H1 (cell line): ENCODE measurements around the gene ITPR1. TPM values are rescaled to one million over a fixed set of nuclear protein-coding genes. Genes with fewer than 3 reads are reported as not detected.

ENCODE experiments used
- CTCF ChIA-PET: fragments of 300-600 bp; sonication (Branson Sonifier 250); formaldehyde crosslinking; loops from one replicate; lab custom pipeline; 2021; ENCODE audit not compliant: partially characterized antibody; lab: Charles Lee
- POLR2A ChIA-PET: fragments of 300-600 bp; sonication (Branson Sonifier 250); formaldehyde crosslinking; loops from one replicate; lab custom pipeline; 2021; ENCODE audit warnings: inconsistent platforms; ENCODE audit not compliant: partially characterized antibody; lab: Charles Lee
- DNase-seq, 2 experiments: peaks; one replicate each; pipeline versions ENCODE4 v3.0.0 to v3.0.0-alpha.2; 2010 to 2022; ENCODE audit warnings: low spot score in 2 of 2, low read depth in 1 of 2, mixed read lengths in 1 of 2
- FAIRE-seq: peaks from 2 replicates; lab custom pipeline; 2011; peaks lifted over from hg19 to GRCh38; lab: Jason Lieb, UNC
- H2AFZ ChIP-seq: 2 replicates; pipeline ENCODE4 v1.8.1; 2012; ENCODE audit warnings: low read length, inconsistent platforms
- H2AK5ac ChIP-seq: 2 replicates; pipeline ENCODE4 v1.6.1; 2013; ENCODE audit warnings: low read depth, low read length
- H2BK120ac ChIP-seq: replicated peaks from 2 replicates; pipeline ENCODE3; 2013; ENCODE audit warnings: low read depth, low read length, inconsistent platforms
- H2BK12ac ChIP-seq: 2 replicates; pipeline ENCODE4 v1.6.1; 2013; ENCODE audit warnings: low read depth, low read length
- H2BK15ac ChIP-seq: 2 replicates; pipeline ENCODE4 v1.6.1; 2013; ENCODE audit warnings: low read length
- H2BK20ac ChIP-seq: 2 replicates; pipeline ENCODE4 v1.6.1; 2013; ENCODE audit warnings: low read length
- H2BK5ac ChIP-seq: 2 replicates; pipeline ENCODE4 v1.6.1; 2013; ENCODE audit warnings: low read depth, low read length
- H3K14ac ChIP-seq: 2 replicates; pipeline ENCODE4 v1.6.1; 2013; ENCODE audit warnings: inconsistent platforms; ENCODE audit not compliant: insufficient read length
- H3K18ac ChIP-seq: 2 replicates; pipeline ENCODE4 v1.6.1; 2013; ENCODE audit warnings: low read length; ENCODE audit errors: extremely low read depth
- H3K23ac ChIP-seq: 2 replicates; pipeline ENCODE4 v1.6.1; 2013; ENCODE audit warnings: inconsistent platforms; ENCODE audit not compliant: insufficient read length
- H3K23me2 ChIP-seq: 2 replicates; pipeline ENCODE4 v1.6.1; 2013; ENCODE audit warnings: low read depth, low read length
- H3K27ac ChIP-seq: 2 replicates; pipeline ENCODE4 v1.6.1; 2011; ENCODE audit warnings: low read depth, low read length, inconsistent platforms
- H3K27me3 ChIP-seq, 4 experiments: replicated peaks in 1 of 4; 1 replicate in 1 of 4; 2 replicates in 3 of 4; pipeline versions ENCODE4 v1.6.1 to v1.8.1; 2011 to 2013; ENCODE audit warnings: low read length in 3 of 4, mild to moderate bottlenecking in 3 of 4, inconsistent platforms in 2 of 4, mixed read lengths in 2 of 4, moderate library complexity in 1 of 4; ENCODE audit not compliant: control insufficient read depth in 3 of 4, insufficient read depth in 3 of 4; ENCODE audit errors: extremely low read depth in 1 of 4
- H3K36me3 ChIP-seq, 4 experiments: 2 replicates each; pipeline versions ENCODE4 v1.6.1 to v1.8.1; 2011 to 2013; ENCODE audit warnings: mild to moderate bottlenecking in 4 of 4, low read length in 3 of 4, moderate library complexity in 2 of 4, control low read depth in 1 of 4, inconsistent platforms in 1 of 4; ENCODE audit not compliant: insufficient read depth in 4 of 4, control insufficient read depth in 2 of 4
- H3K4ac ChIP-seq: replicated peaks from 2 replicates; pipeline ENCODE3; 2013; ENCODE audit warnings: low read length, low read depth, mixed read lengths, inconsistent platforms; ENCODE audit not compliant: insufficient read length
- H3K4me1 ChIP-seq, 4 experiments: replicated peaks in 1 of 4; 1 replicate in 1 of 4; 2 replicates in 3 of 4; pipeline versions ENCODE4 v1.6.1 to v1.8.1; 2011 to 2013; ENCODE audit warnings: low read length in 3 of 4, inconsistent platforms in 2 of 4, mixed read lengths in 1 of 4; ENCODE audit not compliant: insufficient read depth in 4 of 4, control insufficient read depth in 3 of 4
- H3K4me2 ChIP-seq, 2 experiments: 2 replicates each; pipeline versions ENCODE4 v1.6.1 to v1.8.1; 2011 to 2013; ENCODE audit warnings: low read depth in 2 of 2, low read length in 2 of 2, control low read depth in 1 of 2, inconsistent platforms in 1 of 2, mild to moderate bottlenecking in 1 of 2; ENCODE audit not compliant: insufficient read depth in 1 of 2
- H3K4me3 ChIP-seq, 4 experiments: fragments of 200-600, 300-600 bp in 1 of 4; sonication (generic), shearing (Covaris generic), sonication (Bioruptor Twin) in 1 of 4; 2 replicates each; pipeline versions ENCODE4 v1.5.1 to v1.8.1; 2011 to 2016; ENCODE audit warnings: low read length in 4 of 4, low read depth in 3 of 4, control low read depth in 2 of 4, inconsistent platforms in 2 of 4, mild to moderate bottlenecking in 2 of 4, mixed read lengths in 1 of 4, moderate library complexity in 1 of 4; ENCODE audit not compliant: insufficient read depth in 2 of 4; ENCODE audit errors: extremely low read depth in 1 of 4
- H3K56ac ChIP-seq: replicated peaks from 2 replicates; pipeline ENCODE3; 2013; ENCODE audit warnings: low read depth, mild to moderate bottlenecking, mixed read lengths, low read length, inconsistent platforms; ENCODE audit not compliant: insufficient read length
- H3K79me1 ChIP-seq: 2 replicates; pipeline ENCODE4 v1.6.1; 2013; ENCODE audit warnings: low read depth, low read length, control low read depth
- H3K79me2 ChIP-seq, 2 experiments: 2 replicates each; pipeline versions ENCODE4 v1.6.1 to v1.8.1; 2012 to 2013; ENCODE audit warnings: low read length in 2 of 2, mild to moderate bottlenecking in 2 of 2, inconsistent platforms in 1 of 2; ENCODE audit not compliant: insufficient read depth in 2 of 2, control insufficient read depth in 1 of 2
- H3K9ac ChIP-seq, 4 experiments: replicated peaks in 1 of 4; 1 replicate in 1 of 4; 2 replicates in 3 of 4; pipeline versions ENCODE4 v1.6.1 to v1.8.1; 2011 to 2013; ENCODE audit warnings: low read depth in 3 of 4, low read length in 3 of 4, control low read depth in 2 of 4, mild to moderate bottlenecking in 2 of 4, moderate library complexity in 2 of 4, inconsistent platforms in 1 of 4; ENCODE audit errors: extremely low read depth in 1 of 4
- H3K9me3 ChIP-seq, 2 experiments: 2 replicates each; pipeline versions ENCODE4 v1.6.1 to v1.8.1; 2012 to 2013; ENCODE audit warnings: mild to moderate bottlenecking in 2 of 2, moderate library complexity in 2 of 2, control low read depth in 1 of 2, inconsistent platforms in 1 of 2, low read depth in 1 of 2, low read length in 1 of 2, mixed read lengths in 1 of 2; ENCODE audit not compliant: insufficient read depth in 2 of 2
- H4K20me1 ChIP-seq, 2 experiments: replicated peaks in 1 of 2; 2 replicates each; pipeline versions ENCODE3 to v1.8.1; 2011 to 2013; ENCODE audit warnings: inconsistent platforms in 2 of 2, low read length in 2 of 2, mild to moderate bottlenecking in 1 of 2; ENCODE audit not compliant: insufficient read depth in 2 of 2, control insufficient read depth in 1 of 2
- H4K5ac ChIP-seq: 2 replicates; pipeline ENCODE4 v1.6.1; 2013; ENCODE audit warnings: low read length, low read depth, mixed read lengths, inconsistent platforms; ENCODE audit not compliant: insufficient read length
- H4K8ac ChIP-seq: 2 replicates; pipeline ENCODE4 v1.8.0; 2013; ENCODE audit warnings: mild to moderate bottlenecking, moderate library complexity, low read length, inconsistent platforms; ENCODE audit not compliant: insufficient read depth; ENCODE audit errors: extremely low read depth
- H4K91ac ChIP-seq: replicated peaks from 2 replicates; pipeline ENCODE3; 2013; ENCODE audit warnings: low read length, mixed read lengths, inconsistent platforms; ENCODE audit not compliant: insufficient read length
- ASH2L ChIP-seq: fragments of 200-600, 300-600 bp; sonication (generic); IDR thresholded peaks from one replicate; pipeline ENCODE4 v1.7.1; 2017; ENCODE audit warnings: low read length
- BRCA1 ChIP-seq: IDR thresholded peaks from 2 replicates; pipeline ENCODE4 v1.6.1; 2012; ENCODE audit warnings: low read depth, low read length, improper control_type of control experiment
- CBX5 ChIP-seq: fragments of 300-800, 300-1000 bp; sonication (generic); IDR thresholded peaks from 2 replicates; pipeline ENCODE4 v1.7.1; 2016; ENCODE audit warnings: antibody characterized with exemption, low read length, low read depth
- CEBPB ChIP-seq: IDR thresholded peaks from 2 replicates; pipeline ENCODE4 v1.6.1; 2012; ENCODE audit warnings: low read depth, low read length
- CHD2 ChIP-seq: IDR thresholded peaks from 2 replicates; pipeline ENCODE4 v1.6.1; 2012; ENCODE audit warnings: low read length, improper control_type of control experiment
- EP300 ChIP-seq, 2 experiments: IDR thresholded peaks; 1 replicate in 1 of 2; 2 replicates in 1 of 2; pipeline ENCODE4 v1.6.1; 2011 to 2012; ENCODE audit warnings: low read depth in 2 of 2, low read length in 2 of 2, mild to moderate bottlenecking in 2 of 2, borderline replicate concordance in 1 of 2, inconsistent platforms in 1 of 2, moderate library complexity in 1 of 2
- NANOG ChIP-seq: IDR thresholded peaks from 2 replicates; pipeline ENCODE4 v1.6.1; 2011; ENCODE audit warnings: low read length, low read depth, mild to moderate bottlenecking, inconsistent platforms; ENCODE audit not compliant: insufficient read depth, poor library complexity, severe bottlenecking
- NRF1 ChIP-seq: IDR thresholded peaks from 2 replicates; pipeline ENCODE4 v1.6.1; 2011; ENCODE audit warnings: mild to moderate bottlenecking, low read depth, low read length, improper control_type of control experiment
- POLR2A ChIP-seq, 2 experiments: IDR thresholded peaks; 1 replicate in 1 of 2; 2 replicates in 1 of 2; pipeline ENCODE4 v1.6.1; 2011; ENCODE audit warnings: low read depth in 2 of 2, low read length in 2 of 2, mild to moderate bottlenecking in 2 of 2; ENCODE audit errors: control extremely low read depth in 1 of 2
- POLR2AphosphoS5 ChIP-seq: IDR thresholded peaks from 2 replicates; pipeline ENCODE4 v1.6.1; 2011; ENCODE audit warnings: low read depth, low read length
- SAP30 ChIP-seq: fragments of 300-600 bp; sonication (generic); IDR thresholded peaks from 2 replicates; pipeline ENCODE4 v1.7.1; 2012; ENCODE audit warnings: low read length, moderate library complexity, mild to moderate bottlenecking, inconsistent platforms; ENCODE audit not compliant: insufficient read depth, insufficient replicate concordance
- SRF ChIP-seq: IDR thresholded peaks from 2 replicates; pipeline ENCODE4 v1.6.1; 2011; ENCODE audit warnings: mild to moderate bottlenecking, low read depth, low read length, moderate library complexity
- SUZ12 ChIP-seq: fragments of 200-600 bp; sonication (generic); IDR thresholded peaks from 2 replicates; pipeline ENCODE4 v1.6.1; 2012; ENCODE audit warnings: mild to moderate bottlenecking, inconsistent platforms, low read length, moderate library complexity, mixed read lengths
- TAF7 ChIP-seq: optimal IDR thresholded peaks from 2 replicates; pipeline ENCODE3; 2011; ENCODE audit warnings: low read depth, mild to moderate bottlenecking, inconsistent platforms, low read length, moderate library complexity, borderline replicate concordance
- TBP ChIP-seq: IDR thresholded peaks from 2 replicates; pipeline ENCODE4 v1.6.1; 2011; ENCODE audit warnings: low read depth, low read length, improper control_type of control experiment
- WGBS, 2 experiments: shearing (Covaris generic) in 1 of 2; methylation state at CpG; one replicate each; pipeline versions ENCODE4 v1.1.6 to v1.1.7; 2013 to 2015; ENCODE audit warnings: low lambda C conversion rate in 2 of 2, mixed read lengths in 2 of 2, inconsistent platforms in 1 of 2, low coverage in 1 of 2, missing lambda C conversion rate in 1 of 2; ENCODE audit not compliant: insufficient replicate concordance in 2 of 2, insufficient coverage in 1 of 2, insufficient read length in 1 of 2; ENCODE audit errors: extremely low coverage in 1 of 2, missing lambda C conversion rate in 1 of 2; 5-methylcytosine and 5-hydroxymethylcytosine counted together
- polyA plus RNA-seq, 7 experiments: library from polyadenylated mRNA; depleted of rRNA in 3 of 7; stranded (reverse) in 5 of 7; unstranded in 2 of 7; fragments of >200 nt in 5 of 7; fragments of 200-250 nt in 2 of 7; gene quantifications; 1 replicate in 5 of 7; 2 replicates in 1 of 7; 4 replicates in 1 of 7; pipeline versions ENCODE4 v1.2.1 to v1.2.3, GENCODE V29; 2011 to 2013; ENCODE audit warnings: missing spikeins in 2 of 7, mixed read lengths in 2 of 7
- total RNA-seq: library from RNA; stranded (reverse); fragmentation: NEBNext Ultra II Directional; extraction: Animal tissue kit (Norgen Biotek cat#: 25700); gene quantifications from 2 replicates; pipeline ENCODE4 v1.2.1, GENCODE V29; 2021

The ITPR1 gene
- total and polyA plus RNA-seq, 2 of the 8 experiments (the other 6 are each of a cell fraction or from before 2014, with no cell fraction given): 2.5 to 16.3 TPM

- Histone ChIP-seq H3K4me2 (no peak overlapping the region), H4K5ac (no peak overlapping the region), H3K79me1 (no peaks in the 10 kb centered on the region), H4K20me1 (no peaks in the 10 kb centered on the region), H2BK120ac (no peak overlapping the region), H2AK5ac (0 out of 2 replicates have a peak overlapping the region, but pooled peaks have one; percentile 42), H3K9me3 (no peaks in the 10 kb centered on the region), H3K4me3 (no peak overlapping the region), H2BK5ac (no peak overlapping the region), H4K91ac (peak overlapping the region; percentile 34), H3K27ac (no peak overlapping the region), H3K36me3 (no peaks in the 10 kb centered on the region), H2BK20ac (no peak overlapping the region), H2BK12ac (no peak overlapping the region), H3K23me2 (no peaks in the 10 kb centered on the region), H3K9ac (no peak overlapping the region), H3K23ac (no peak overlapping the region), H2AFZ (no peak overlapping the region), H3K4me1 (peaks cover 3 to 16% (median 8%) of the 10 kb centered on the region in 4 experiments; a peak in 4 of 7 replicates), H3K18ac (no peak overlapping the region), H3K14ac (no peak overlapping the region), H4K8ac (no peak overlapping the region), H2BK15ac (no peak overlapping the region), H3K27me3 (no peaks in the 10 kb centered on the region), H3K79me2 (no peaks in the 10 kb centered on the region; a peak in 1 of 4 replicates), H3K4ac (no peak overlapping the region), H3K56ac (no peak overlapping the region)
- CTCF ChIA-PET: interaction anchor here (0.6 to 1.6 kb wide), 5 partner anchors 23 to 520 kb away, joined by 3 to 5 read pairs (median 3); partner anchors contain the start of gene ITPR1
- no peak for DNase-seq
- 80% methylated on average over 6 of the region's 6 CpGs; no CpG with 5 or more reads in 1 of the 2 experiments for WGBS, 2 experiments
- no peak for FAIRE-seq
- POLR2A ChIA-PET: interaction anchor here (1.6 kb wide), 2 partner anchors 12 to 102 kb away, joined by 5 to 7 read pairs; partner anchors contain the start of gene ITPR1
- no peak for TF ChIP-seq POLR2A (IDR thresholded peaks at IDR 0.05; ENCODE audit: control extremely low read depth in 1 of 2, low read depth in 2 of 2, low read length in 2 of 2)
- no peak for TF ChIP-seq ASH2L
- TF ChIP-seq TAF7: no peak
- TF ChIP-seq SUZ12: no peak
- TF ChIP-seq NANOG: no peak
- TF ChIP-seq CHD2: no peak
- TF ChIP-seq POLR2AphosphoS5: no peak
- TF ChIP-seq CEBPB: no peak
- no peak for TF ChIP-seq SRF
- no peak for TF ChIP-seq EP300 (IDR thresholded peaks at IDR 0.05; ENCODE audit: borderline replicate concordance in 1 of 2, low read depth in 2 of 2, low read length in 2 of 2)
- no peak for TF ChIP-seq TBP
- no peak for TF ChIP-seq NRF1
- TF ChIP-seq SAP30: no peak
- no peak for TF ChIP-seq BRCA1
- TF ChIP-seq CBX5: no peak
These were observed 102.6 kb downstream of the ITPR1 start for GRCh38 chr3:4595710-4596113.
